ENCODE results near the gene SMAP2.
"Not testable (repeated sequence)": the region's sequence is repeated elsewhere in the genome, so short reads cannot be mapped to it uniquely, and the experiment has no call there.

Gene SMAP2

GRCh38 chr1:40373323-40374283 is at the start of gene SMAP2 (continued):
- TF ChIP-seq ZBTB20 (tag by site-specific recombination; IDR thresholded peaks at IDR 0.05) (no peak; the same call in 1 of the 2 replicates), CTCF (tag by site-specific recombination; IDR thresholded peaks at IDR 0.05) (peak; percentile 8; the same call in 1 of the 2 replicates), PRDM10 (tag by site-specific recombination; IDR thresholded peaks at IDR 0.05) (0 out of 2 replicates have a peak, but pooled peaks have one; percentile 18), ZNF664 (tag by site-specific recombination; IDR thresholded peaks at IDR 0.05) (peak; percentile 76; the same call in 1 of the 2 replicates), ZNF704 (tag by site-specific recombination; IDR thresholded peaks at IDR 0.05) (no peak), ZNF677 (tag by site-specific recombination; IDR thresholded peaks at IDR 0.05) (0 out of 2 replicates have a peak, but pooled peaks have one; percentile 10), ZNF202 (tag by site-specific recombination; IDR thresholded peaks at IDR 0.05; ENCODE audit: borderline replicate concordance) (no peak), SP7 (tag by site-specific recombination; IDR thresholded peaks at IDR 0.05) (peak; percentile 23), SP2 (tag by site-specific recombination; IDR thresholded peaks at IDR 0.05) (peak; percentile 94), HIC1 (tag by site-specific recombination; IDR thresholded peaks at IDR 0.05) (no peak), ZNF830 (tag by site-specific recombination; IDR thresholded peaks at IDR 0.05; ENCODE audit: low read depth) (no peak)

- H3K9me3 ChIP-seq (ENCODE audit: control insufficient read depth, insufficient read depth, low read depth, low read length); H3K4me3 ChIP-seq (ENCODE audit: low read depth, low read length); H3K36me3 ChIP-seq (ENCODE audit: control insufficient read depth in 2 of 2, insufficient read depth in 1 of 2, low read length in 2 of 2); H3K27ac ChIP-seq (ENCODE audit: extremely low read depth, low read depth, low read length); CTCF ChIA-PET; POLR2A ChIA-PET; H3K4me1 ChIP-seq (ENCODE audit: control insufficient read depth, insufficient read depth, low read length): not testable (repeated sequence)
Observed at GRCh38 chr1:40331403-40331802, 42.1 kb upstream of the SMAP2 start.

GRCh38 chr1:40332695-40333094 is 40.8 kb upstream of the SMAP2 start:
- Histone ChIP-seq H3K4me3 (ENCODE audit: low read depth, low read length) (no peak overlapping the region), H3K9me3 (ENCODE audit: control insufficient read depth, insufficient read depth, low read depth, low read length) (no peaks in the 10 kb centered on the region), H3K36me3 (ENCODE audit: control insufficient read depth in 2 of 2, insufficient read depth in 1 of 2, low read length in 2 of 2) (no peaks in the 10 kb centered on the region), H3K4me1 (ENCODE audit: control insufficient read depth, insufficient read depth, low read length) (no peaks in the 10 kb centered on the region), H3K27ac (ENCODE audit: extremely low read depth, low read depth, low read length) (no peak overlapping the region)
- POLR2A ChIA-PET, result no interaction called here
- CTCF ChIA-PET, result interaction anchor here (0.7 to 0.8 kb wide), 2 partner anchors 39 to 248 kb away, joined by 3 read pairs; no protein-coding TSS in a partner anchor
- TF ChIP-seq ZNF654 (tag by site-specific recombination; IDR thresholded peaks at IDR 0.05; ENCODE audit: low read depth), result no peak
- no peak for TF ChIP-seq ZNF560 (tag by site-specific recombination; IDR thresholded peaks at IDR 0.05; ENCODE audit: borderline replicate concordance)
- no peak for TF ChIP-seq SETDB1 (IDR thresholded peaks at IDR 0.05; ENCODE audit: insufficient read length, low read length)
- TF ChIP-seq ZNF580 (tag by site-specific recombination; IDR thresholded peaks at IDR 0.05), result no peak
- TF ChIP-seq MZF1 (tag by site-specific recombination; IDR thresholded peaks at IDR 0.05; ENCODE audit: borderline replicate concordance), result no peak
- TF ChIP-seq ZNF16 (tag by site-specific recombination; IDR thresholded peaks at IDR 0.05; ENCODE audit: low read depth), result no peak
- no peak for TF ChIP-seq YY2 (tag by site-specific recombination; IDR thresholded peaks at IDR 0.05)
- TF ChIP-seq ZNF561 (tag by site-specific recombination; IDR thresholded peaks at IDR 0.05; ENCODE audit: borderline replicate concordance), result no peak
- no peak for TF ChIP-seq ZNF513 (tag by site-specific recombination; IDR thresholded peaks at IDR 0.05)
